ENCODE data around the gene CA12.
A peak's percentile ranks its signal among the peaks of the same experiment; 100 is the strongest.

Gene CA12

DNA sequence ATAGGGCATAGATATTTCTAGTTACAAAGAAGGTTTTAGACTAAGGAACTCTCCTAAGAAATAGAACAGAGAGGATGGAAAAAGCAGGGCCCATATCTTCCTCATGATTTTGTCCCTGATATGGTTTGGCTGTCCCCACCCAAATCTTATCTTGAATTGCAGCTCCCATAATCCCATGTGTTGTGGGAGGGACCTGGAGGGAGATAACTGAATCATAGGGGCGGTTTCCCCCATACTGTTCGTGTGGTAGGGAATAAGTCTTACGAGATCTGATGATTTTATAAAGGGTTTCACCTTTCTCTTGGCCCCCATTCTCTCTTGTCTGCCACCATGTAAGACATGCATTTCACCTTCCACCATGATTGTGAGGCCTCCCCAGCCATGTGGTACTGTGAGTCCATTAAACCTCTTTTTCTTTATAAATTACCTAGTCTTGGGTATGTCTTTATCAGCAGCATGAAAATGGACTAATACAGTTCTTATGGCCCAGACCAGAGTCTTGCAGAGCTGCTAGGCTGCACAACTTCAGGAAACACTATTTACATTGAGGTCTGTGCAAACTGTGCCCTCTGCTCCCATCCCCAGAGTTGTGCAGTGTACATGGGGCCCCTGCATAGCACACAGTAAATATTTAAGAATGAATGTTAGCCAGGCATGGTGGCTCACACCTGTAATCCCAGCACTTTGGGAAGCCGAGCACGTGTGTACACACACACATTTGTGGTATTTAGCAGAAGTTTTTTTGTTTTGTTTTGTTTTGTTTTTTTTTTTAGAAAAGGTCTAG is 20.3 kb upstream of the CA12 start:
- no peak for DNase-seq

GRCh38 chr15:63401078-63401477 is 19.4 kb upstream of the CA12 start:
- peak; percentile 21 for DNase-seq

- DNase-seq: no peak
Observed at GRCh38 chr15:63398456-63398855, 16.8 kb upstream of the CA12 start.

GRCh38 chr15:63396152-63396928 is 14.7 kb upstream of the CA12 start:
- DNase-seq: no peak

DNA sequence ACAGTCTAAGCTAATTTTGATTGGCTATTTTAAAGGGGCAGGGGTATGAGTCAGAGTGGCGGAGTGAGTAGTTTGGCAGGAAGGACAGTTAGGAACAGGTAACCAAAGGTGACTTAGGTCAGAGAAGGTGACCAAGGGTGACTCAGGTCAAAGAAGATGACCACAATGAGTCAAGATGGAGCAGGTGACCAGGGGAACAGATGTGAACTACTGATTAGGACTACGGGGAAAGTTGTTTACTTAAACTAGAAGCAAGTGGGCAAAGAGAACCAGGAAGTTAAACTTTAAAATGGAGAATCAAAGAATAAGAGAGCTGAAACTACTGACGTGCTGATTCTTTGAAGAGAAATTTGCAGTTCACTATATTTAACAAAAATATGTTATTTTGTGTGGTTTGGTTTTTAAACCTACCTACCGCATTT is 14.1 kb upstream of the CA12 start:
- no peak for DNase-seq

GRCh38 chr15:63392361-63393009 is 10.8 kb upstream of the CA12 start:
- no peak for DNase-seq

GRCh38 chr15:63391669-63392360 is 10.2 kb upstream of the CA12 start:
- DNase-seq: no peak

DNA sequence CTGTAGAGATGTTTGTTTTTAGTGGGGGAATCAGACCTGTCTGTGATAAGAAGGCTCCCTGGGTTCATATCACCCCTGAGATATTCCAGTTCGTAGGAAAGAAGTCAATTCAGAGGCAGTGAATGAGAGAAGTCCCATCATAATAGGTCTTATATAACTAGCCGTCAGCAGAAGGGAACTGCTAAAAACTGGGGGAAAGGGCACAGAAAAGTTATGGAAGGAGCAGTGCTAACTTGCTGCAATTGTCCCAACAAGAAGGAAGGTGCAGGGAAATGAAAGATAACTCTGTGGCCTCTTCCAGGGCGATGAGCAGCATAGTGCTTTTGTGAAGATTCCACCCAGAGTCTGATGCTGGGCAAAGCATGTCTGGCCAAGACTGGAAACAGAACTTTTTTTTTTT is 9.0 kb upstream of the CA12 start:
- DNase-seq: no peak

DNA sequence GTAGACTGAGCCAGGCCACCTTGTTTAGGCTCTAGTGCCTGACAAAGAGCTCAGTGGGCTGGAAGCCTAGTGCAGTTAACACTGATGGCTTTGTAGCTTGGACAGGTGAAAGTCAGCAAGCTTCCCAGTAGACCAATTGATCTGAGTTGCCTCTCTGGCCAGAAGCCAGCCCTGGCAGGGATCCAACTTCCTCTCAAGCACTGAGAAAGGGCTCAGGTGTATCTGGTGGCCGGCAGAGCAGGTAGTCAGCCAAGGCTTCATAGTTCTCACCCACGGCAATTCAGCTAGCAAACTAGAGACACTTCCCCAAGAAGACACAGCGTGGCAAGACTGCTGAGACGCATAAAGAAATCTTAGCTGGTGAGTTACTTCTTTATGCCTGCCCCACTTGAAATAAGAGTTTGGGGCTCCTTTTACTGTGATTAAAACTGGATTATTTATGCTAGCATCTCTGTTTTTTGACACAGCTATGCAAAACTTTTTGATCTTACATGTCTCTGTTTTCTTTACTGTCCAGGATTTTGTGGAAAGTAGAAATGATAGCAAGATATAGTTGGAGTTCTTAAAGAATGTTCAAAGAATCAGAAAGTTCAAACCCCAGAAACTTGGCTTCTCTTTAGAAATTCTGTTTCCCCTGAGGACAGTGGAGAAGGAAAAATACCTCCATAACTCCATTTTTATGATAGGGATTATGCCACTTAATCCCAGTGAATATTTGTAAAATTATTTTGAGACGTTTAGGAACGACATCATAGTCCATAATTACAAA is 8.4 kb upstream of the CA12 start:
- no peak for DNase-seq

DNA sequence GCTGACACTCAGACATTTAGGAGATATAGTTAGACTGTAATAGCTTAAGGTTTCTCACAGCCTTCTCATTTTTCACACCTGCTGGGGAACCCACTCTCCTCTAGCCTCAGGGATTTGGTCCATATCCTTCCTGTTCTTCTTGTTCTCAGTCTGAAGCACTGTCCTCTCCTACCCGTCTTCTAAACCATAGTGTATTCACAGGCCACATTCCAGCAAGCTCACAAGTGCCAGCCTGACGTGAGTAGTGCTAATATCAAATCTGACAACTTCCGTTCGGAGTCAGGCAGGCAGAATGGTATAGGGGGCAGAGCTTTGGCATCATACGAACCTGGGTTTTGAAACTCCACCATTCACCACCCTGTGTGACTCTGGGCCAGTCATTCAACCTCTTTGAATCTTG is 6.9 kb upstream of the CA12 start:
- no peak for DNase-seq

GRCh38 chr15:63387748-63388493 is 6.3 kb upstream of the CA12 start:
- DNase-seq: no peak

DNA sequence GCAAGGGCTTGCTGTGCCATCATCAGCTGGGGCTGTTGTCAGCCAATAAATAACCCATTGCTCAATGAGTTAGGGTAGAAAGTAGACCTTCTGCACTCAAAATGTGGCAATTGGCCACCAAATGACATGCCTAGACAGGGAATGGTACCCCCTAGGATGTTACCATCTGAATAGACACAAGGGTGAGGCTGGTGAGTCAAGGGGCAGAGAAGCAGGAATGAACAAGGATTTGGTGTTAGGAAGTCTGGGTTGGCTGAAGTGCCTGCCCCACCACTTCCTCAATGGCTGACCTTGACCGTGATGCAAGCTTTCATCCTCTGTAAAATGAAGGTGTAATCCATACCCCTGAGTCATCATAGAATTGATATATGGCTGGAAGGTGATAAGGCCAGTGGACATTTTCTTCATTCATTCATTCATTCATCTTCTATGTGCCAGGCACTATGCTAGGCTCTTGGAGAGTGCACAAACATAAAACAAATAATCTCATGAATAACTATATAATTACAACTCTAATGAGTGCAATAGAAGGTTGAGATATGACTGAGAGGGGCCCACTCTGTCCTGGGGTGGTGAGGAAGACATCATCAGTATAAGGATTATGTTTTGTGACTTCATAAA is 4.4 kb upstream of the CA12 start:
- DNase-seq: no peak

GRCh38 chr15:63384906-63385305 is 3.3 kb upstream of the CA12 start:
- no peak for DNase-seq

DNA sequence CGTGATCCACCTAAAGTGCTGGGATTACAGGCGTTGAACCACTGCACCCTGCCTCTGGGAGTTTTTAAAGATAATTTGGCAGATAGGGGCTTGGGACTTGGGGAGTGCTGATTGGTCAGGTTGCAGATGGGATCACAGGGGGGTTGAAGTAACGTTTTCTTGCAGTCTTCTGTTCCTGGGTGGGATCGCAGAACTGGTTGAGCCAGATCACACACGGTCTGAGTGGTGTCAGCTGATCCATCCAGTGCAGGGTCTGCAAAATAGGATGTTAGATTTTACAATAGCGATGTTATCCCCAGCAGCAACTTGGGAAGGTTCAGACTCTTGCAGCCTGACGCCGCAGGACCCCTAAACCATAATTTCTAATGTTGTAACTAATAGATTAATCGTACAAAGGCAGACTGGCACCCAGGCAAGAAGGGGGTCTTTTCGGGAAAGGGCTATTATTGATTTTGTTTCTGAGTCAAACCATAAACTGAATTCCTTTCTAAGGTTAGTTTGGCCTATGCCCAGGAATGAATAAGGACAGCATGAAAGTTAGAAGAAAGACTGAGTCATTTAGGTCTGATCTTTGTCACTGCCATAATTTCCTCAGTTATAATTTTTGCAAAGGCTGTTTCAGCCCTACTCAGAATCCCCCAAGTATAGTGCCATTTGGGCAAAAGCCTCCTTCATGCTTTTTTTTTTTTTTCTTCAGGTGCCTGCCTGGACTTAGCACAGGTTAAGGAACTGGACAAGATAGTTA is 1.5 kb upstream of the CA12 start:
- DNase-seq: no peak

DNA sequence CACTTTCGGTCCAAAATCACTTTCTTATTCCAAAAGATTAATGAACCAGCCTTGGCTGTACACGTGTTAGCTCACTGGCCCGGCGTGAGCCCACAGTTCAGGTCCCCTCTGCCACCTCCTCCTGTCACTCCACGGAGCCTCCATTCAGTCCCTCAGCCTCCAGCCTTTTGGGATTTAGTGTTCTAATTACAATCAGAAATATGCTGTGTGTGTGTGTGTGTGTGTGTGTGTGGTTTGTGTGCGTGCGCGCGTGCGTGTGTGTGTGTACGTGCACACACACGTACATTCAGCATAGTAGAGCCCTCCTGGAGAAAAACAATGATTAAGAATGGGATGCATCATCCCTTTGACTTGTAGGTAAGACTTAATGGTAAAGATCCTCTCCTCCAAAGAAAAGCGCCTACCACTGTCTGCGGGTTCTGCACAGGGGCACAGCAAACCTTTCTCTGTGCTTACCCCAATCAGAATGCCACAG is 801 bp downstream of the CA12 start:
- DNase-seq: no peak

GRCh38 chr15:63380151-63380807 is 1.4 kb downstream of the CA12 start:
- DNase-seq: no peak

GRCh38 chr15:63379492-63380150 is 2.0 kb downstream of the CA12 start:
- no peak for DNase-seq

DNA sequence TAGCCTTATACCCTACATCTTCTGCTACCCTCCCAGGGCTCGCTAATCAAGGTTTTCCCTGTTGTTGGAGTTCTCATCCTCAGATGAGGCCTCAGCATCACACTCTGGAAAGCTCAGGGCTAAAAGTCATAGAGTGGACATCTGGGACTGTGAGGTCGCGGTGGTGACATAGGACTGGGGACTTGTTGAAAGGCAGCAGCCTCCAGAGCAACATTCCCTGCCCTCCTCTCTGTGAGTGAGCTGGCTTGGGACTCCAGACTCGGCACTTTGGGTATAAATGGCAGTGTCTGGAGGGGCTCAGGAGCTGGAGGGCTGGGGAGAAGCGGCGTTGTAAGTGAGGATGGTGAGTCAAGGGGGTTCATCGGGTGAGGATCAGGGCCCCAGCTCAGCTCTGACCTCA is 2.7 kb downstream of the CA12 start:
- no peak for DNase-seq

All from HCEC 1CT (cell line).